Measurements from ENCODE around the gene SLFN13.

SLFN13 gene

GRCh38 chr17:35491417-35491816 lies 42.9 kb upstream of the SLFN13 start:
- TF ChIP-seq TCF12 (IDR thresholded peaks at IDR 0.05; ENCODE audit: low read depth) (no peak), RAD21 (IDR thresholded peaks at IDR 0.05; ENCODE audit: low read depth) (no peak), REST (IDR thresholded peaks at IDR 0.05; ENCODE audit: low read depth) (no peak), YY1 (IDR thresholded peaks at IDR 0.05; ENCODE audit: low read depth) (no peak), FOXM1 (IDR thresholded peaks at IDR 0.05; ENCODE audit: borderline replicate concordance, low read depth) (no peak), ZBTB7A (IDR thresholded peaks at IDR 0.05; ENCODE audit: low read depth) (no peak), MAX (IDR thresholded peaks at IDR 0.05) (no peak), EP300 (IDR thresholded peaks at IDR 0.05; ENCODE audit: borderline replicate concordance) (no peak), TEAD4 (IDR thresholded peaks at IDR 0.05) (no peak)

GRCh38 chr17:35489944-35490343 lies 41.4 kb upstream of the SLFN13 start:
- TF ChIP-seq NFIC (IDR thresholded peaks at IDR 0.05) (no peak), RAD21 (IDR thresholded peaks at IDR 0.05; ENCODE audit: low read depth) (no peak), CREB1 (IDR thresholded peaks at IDR 0.05; ENCODE audit: low read depth) (no peak), FOXM1 (IDR thresholded peaks at IDR 0.05; ENCODE audit: borderline replicate concordance, low read depth) (no peak), EGR1 (IDR thresholded peaks at IDR 0.05) (no peak), REST (IDR thresholded peaks at IDR 0.05; ENCODE audit: low read depth) (no peak), MAX (IDR thresholded peaks at IDR 0.05) (no peak), TEAD4 (IDR thresholded peaks at IDR 0.05) (no peak), TCF12 (IDR thresholded peaks at IDR 0.05; ENCODE audit: low read depth) (no peak), EP300 (IDR thresholded peaks at IDR 0.05; ENCODE audit: borderline replicate concordance) (no peak), CEBPB (IDR thresholded peaks at IDR 0.05) (no peak)

GRCh38 chr17:35488991-35489390 lies 40.4 kb upstream of the SLFN13 start:
- TF ChIP-seq CREB1 (IDR thresholded peaks at IDR 0.05; ENCODE audit: low read depth) (no peak), TAF1 (IDR thresholded peaks at IDR 0.05; ENCODE audit: low read depth) (no peak), EP300 (IDR thresholded peaks at IDR 0.05; ENCODE audit: borderline replicate concordance) (no peak)

GRCh38 chr17:35486920-35487732 lies 38.6 kb upstream of the SLFN13 start:
- TF ChIP-seq USF1 (IDR thresholded peaks at IDR 0.05) (no peak), NFIC (IDR thresholded peaks at IDR 0.05) (no peak), TEAD4 (IDR thresholded peaks at IDR 0.05) (no peak), MAX (IDR thresholded peaks at IDR 0.05) (no peak), EP300 (IDR thresholded peaks at IDR 0.05; ENCODE audit: borderline replicate concordance) (no peak), EGR1 (IDR thresholded peaks at IDR 0.05) (no peak), TCF12 (IDR thresholded peaks at IDR 0.05; ENCODE audit: low read depth) (no peak), YY1 (IDR thresholded peaks at IDR 0.05; ENCODE audit: low read depth) (no peak), CREB1 (IDR thresholded peaks at IDR 0.05; ENCODE audit: low read depth) (no peak), RAD21 (IDR thresholded peaks at IDR 0.05; ENCODE audit: low read depth) (no peak), REST (IDR thresholded peaks at IDR 0.05; ENCODE audit: low read depth) (no peak), ZBTB7A (IDR thresholded peaks at IDR 0.05; ENCODE audit: low read depth) (no peak), TAF1 (IDR thresholded peaks at IDR 0.05; ENCODE audit: low read depth) (no peak), CEBPB (IDR thresholded peaks at IDR 0.05) (no peak), FOXM1 (IDR thresholded peaks at IDR 0.05; ENCODE audit: borderline replicate concordance, low read depth) (no peak)

All from Ishikawa (cell line).